TTC549 (cell line): ENCODE measurements around the gene FAM219A.
A peak's percentile ranks its signal among the peaks of the same experiment; 100 is the strongest.

Experiments
- FAIRE-seq: peaks from 2 replicates; lab custom pipeline; 2012; peaks lifted over from hg19 to GRCh38; lab: Jason Lieb, UNC

The FAM219A gene

DNA sequence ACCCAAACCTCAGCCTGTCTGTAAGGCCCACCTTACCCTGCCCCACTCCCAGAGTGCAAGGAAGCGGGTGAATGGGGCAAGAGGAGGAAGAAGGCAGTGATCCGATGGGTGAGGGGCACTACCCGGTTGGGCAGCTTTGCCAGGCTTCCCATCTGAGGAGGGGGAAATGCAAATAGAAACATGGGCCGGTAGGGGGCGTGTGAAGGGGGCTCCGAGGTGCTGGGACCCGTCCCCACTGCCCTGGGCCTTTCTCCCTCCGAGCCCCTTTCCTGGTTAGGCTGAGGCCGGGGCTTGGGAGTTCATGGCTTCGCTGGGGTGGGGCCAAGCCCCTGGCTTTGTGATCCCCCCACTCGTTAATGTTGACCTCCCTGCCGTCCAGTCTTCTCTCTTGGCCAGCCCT is 58.1 kb downstream of the FAM219A start:
- no peak for FAIRE-seq

DNA sequence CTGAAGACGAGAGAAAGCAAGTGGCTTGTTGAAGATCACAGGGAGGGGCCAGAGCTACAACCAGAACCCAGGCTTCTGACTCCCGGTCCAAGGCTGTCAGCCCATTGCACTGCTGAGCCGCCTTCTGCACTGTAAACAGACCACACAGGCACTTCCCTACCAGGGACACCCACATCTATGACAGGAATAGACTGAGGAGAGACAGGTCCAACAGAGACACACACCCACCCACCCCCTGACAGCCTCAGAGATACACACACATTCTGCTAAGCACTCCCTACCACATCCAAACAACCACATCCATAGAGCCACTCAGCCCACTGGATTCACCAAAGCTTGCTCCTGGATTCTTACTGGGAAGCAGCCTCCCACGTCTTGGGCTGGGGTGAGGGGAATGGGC is 58.6 kb downstream of the FAM219A start:
- FAIRE-seq, result no peak

DNA sequence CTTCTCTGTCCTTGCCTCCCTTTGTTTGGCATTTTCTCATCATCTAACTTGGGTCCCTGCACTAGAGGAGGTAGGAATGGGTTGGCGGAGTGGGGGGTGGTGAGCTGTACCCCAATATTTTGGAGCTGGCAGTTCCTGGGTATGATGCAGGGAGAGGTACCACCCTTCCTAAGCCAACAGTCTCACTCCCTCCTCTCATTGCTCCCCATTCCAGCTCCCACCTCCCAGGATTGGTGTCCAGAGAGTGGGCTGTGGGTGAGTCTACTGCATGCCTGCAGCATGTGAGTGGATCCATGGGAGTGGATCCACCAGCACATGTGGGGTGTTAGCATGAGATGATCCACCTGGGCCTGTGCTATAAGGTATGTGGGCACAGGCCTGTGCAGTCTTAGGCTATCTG is 59.5 kb downstream of the FAM219A start:
- FAIRE-seq, result no peak

DNA sequence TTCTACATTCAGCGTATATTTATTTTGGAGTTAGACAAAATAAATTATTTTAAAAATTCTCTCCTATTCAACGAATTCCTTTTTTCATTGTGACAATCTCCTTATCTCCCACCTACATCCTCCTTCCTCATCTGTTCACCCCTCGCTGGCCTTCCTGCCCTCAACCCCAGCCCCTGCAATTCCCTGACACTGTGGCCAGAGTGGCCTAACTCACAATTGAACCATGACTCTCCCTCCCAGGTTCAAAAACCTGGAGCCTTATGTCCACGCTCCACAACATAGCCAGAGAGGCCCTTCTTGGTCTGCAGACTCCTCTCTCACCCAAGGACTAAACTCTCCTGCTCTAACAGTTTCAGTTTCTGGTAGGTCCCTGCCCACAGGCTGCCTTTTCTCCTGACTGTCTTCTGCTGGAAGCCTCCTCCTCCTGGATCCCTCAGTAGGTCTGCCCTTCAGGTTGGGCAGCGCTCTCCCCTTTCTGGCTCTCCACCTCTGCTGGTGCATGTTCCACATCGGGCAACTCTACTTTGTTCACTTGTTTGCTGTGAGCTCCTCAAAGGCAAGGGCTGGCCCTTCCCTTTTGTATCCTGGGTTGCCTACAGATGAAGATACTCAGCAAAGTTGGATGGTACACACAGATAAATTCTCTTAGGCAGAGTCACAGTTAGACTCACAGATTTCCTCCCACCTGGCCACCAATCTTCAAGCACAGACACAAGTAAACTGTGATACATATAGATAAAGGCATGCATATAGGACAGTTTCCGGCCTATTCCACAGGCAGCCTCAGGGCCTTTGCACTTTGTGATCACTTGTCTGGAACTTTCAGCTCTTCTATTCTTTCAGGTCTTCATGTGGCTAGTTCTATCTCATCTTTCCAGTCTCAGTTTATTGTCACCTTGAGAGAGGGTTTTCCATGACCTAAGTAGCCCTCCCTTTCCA is 61.8 kb downstream of the FAM219A start:
- FAIRE-seq, result no peak

DNA sequence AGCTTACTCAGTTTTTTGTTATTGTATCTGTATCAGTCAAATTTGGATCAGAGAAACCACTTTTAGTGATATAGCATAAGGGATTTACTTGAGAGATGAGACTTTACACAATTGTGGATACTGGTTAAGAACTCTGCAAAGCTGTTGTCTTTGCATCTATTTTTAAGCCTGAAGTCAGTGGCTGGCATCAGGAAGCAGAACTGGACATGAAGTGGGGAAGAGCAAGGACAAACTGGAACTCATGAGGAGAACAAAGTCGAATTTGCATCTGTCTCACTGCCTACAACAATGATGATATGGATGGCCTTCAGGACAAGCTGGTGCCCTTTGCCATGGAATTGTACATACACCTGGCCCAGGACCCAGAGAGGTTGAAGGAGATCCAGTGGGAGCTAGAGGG is 65.9 kb downstream of the FAM219A start:
- no peak for FAIRE-seq

DNA sequence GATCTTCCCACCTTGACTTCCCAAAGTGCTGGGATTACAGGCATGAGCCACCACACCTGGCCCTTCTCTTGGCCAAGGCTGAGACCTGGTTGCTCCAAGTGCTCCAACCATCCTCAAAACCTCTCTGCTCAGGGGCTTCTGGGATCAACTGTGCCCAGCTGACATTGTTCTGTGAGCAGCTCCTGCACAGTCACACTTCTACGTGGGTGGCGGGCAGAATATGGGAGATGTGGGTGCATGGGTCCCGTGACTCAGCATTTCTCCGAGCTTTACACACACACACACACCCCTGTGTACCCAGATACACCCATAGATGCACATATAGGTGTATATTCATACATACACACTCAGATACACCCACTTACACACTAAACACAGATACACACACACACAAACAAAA is 71.1 kb downstream of the FAM219A start:
- FAIRE-seq, result no peak

DNA sequence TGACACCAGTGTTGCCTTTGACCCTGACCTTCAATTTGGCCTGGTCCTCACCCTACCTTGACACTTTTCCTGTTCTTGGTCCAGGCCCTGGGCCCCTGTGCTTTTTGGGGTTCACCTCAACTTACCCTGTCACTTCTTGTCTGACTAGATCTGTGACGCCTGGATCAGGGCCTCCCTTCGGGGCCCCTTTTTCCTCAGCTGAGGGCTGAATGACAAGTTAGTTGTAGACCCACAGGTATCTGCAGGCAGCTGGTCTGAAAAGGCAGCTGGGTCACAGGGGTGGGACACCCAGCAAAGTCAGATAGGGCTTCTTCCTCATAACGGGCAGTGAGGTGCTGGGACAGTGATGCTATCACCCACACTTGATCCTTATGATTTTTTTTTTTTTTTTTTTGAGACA is 71.7 kb downstream of the FAM219A start:
- FAIRE-seq, result no peak

DNA sequence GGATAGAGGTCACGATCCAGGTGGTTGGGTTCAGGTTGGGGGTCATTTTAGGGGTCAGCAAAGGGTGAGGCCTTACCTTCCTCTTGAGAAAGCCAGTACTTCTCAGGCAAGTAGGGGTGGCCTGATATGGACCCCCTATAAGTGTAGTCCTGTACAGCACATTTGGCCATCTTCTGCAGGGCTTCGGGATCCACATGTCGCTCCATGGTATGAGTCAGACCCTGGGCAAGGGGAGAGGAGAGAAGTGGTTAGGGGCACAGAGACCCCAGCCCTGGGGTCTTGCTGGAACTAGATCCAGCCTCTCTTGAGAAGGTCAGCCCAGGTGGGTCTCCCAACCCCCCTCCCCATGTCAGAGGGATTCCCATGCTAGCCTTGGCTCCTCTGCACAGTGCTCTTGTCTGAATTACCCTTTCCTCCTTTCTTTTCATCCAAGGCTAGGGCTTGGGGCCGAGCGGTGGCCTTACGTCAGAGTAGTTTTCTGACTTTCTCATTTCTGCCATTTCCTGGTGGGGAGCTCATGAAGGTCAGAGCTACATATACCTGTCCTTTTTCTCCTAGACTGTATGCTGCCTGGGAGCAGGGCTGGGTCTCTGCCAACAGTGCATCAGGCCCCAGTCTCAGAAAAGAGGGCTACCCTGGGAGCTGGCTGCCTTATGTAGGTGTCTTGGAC is 72.7 kb downstream of the FAM219A start:
- FAIRE-seq, result no peak

DNA sequence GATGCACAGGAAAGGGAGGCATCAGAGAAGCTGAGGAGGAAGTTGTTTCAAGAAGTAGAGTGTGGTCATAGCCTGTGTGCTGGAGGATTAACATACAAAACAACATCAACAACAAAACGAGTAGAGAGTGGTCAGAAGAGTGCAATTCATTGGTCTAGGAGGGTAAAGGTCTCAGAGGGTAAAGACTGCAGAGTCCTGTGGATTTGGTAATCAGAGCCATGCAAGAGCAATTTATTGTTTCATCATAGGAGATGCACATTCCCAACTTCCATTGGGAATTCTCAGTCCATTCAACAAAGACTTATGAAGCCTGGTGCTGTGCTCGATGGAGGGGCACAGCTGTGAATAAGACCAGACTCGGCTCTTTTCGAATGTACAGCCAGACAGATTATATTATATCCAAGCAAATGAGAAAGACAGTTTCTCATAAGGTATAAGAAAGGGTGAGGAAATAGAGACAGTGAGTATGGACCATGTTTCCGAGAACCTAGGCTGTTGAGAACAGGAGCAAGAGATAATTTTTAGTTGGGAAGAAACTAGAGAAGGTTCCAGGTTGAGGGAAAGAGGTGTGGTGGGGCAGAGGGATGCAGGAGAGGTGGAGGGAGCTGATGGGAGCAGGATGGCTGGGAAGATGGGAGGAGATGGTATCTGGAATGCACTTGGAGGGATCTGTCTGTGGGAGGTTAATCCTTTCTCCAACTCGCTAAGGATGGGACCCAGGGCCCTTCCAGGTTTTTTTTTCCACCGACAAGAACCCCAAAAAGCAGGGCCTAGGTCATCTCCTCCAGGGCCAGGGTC is 73.8 kb downstream of the FAM219A start:
- FAIRE-seq, result no peak

DNA sequence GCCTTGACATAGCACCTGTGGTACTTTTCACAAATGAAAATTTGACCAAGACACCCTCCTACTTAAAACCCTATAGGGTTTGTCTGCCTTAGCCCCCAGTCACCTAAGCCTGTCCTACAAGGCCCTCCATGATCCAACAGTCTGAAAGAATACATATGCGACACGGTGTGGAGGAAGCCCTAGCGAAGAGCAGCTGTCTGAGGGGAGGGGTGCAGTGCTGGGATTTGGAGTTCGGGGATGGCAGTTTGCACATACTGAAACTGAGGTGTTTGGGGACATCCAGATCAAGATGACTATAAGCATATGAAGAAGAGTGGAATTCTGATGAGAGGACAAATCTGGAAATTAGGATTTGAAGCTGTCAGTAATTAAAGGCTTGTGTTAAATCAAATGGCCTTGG is 74.5 kb downstream of the FAM219A start:
- FAIRE-seq, result no peak

DNA sequence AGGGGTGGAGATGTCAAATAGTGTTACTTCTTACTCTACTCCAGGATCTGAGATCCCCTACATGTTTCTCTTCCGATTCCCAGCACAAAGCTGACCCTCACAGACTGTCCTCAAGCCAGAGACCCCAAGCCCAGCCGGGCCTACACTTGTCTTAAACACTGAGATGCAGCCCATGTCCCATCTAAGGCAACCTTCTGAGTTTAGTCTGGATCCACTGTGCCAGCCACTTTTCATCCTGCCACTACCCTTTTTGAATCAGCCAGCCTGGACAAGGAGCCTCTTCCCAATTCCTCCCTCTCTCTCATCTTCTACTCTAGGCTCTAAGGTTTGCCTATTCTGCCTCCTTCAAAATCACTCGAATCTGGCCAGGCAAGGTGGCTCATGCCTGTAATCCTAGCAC is 75.5 kb downstream of the FAM219A start:
- FAIRE-seq, result no peak

DNA sequence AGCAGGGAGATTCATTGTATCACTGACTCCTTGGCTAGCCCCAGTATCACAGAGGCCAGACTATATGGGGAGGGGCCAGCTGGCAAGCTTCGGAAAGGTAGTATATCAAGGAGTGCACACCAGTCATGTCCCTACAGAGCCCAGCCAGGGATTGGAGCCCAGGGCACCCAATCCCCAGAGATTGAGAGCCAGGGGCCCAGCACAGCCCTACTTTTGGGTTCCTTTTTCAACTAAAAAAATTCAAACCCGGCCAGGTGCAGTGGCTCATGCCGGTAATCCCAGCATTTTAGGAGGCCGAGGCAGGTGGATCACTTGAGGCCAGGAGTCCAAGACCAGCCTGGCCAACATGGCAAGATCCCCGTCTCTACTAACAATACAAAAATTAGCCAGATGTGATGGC is 76.3 kb downstream of the FAM219A start:
- FAIRE-seq, result no peak

DNA sequence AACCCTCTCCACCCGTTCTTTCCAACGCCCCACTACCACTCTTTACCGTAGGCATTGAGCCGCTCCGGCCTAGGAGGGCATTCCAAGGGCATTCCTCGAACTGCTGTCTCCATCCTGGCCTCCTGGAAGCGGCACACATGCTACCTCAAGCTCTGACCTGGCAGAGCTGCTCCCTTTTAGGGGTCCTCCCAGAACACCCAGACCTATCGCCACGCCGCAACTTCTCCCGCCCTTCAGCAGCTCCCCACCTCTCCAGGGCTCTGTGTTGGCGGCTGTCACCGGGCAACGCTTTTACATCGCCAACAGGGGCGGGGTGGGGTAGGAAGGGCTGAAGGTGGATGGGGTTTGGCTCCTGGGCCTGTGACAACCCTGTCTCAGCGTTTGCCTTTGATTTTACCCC is 77.0 kb downstream of the FAM219A start:
- no peak for FAIRE-seq

DNA sequence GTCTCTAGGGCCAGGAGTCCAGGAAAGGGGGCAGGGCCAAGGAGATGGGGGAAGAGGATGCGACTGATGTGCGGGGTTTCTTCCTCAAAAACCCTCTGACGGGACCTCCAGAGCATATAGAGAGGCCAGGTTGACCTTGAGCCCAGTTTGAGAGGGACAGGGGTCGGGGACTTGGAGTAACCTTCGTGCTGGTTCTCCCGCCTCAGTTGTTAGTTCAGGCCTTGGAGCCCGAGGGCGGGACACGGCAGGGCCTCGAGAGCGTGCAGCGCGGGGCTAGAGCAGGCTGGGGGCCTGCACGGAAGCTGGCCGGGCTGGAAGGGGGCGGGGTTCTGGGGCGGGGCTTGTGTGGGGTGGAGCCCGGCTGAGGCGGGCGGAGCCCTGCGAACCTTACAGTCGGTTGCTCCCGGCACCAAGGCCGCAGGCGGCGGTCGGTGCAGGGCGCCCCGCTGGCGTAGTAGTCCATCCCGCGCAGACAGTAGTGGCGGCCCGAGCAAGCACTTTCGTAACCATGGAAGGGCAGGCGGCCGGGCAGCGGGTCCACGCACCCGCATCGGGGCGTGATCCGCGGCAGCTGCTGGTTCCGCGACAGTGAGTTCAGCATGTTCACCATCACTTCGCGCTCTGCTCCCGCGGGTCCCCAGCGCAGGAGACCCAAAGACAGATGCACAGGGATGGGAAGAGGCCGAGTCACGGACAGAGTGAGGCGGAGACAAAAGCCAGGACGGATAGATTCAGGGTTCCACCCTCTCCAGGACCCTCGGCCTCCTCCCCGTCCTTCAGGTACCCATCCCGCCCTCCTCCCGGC is 77.7 kb downstream of the FAM219A start:
- FAIRE-seq, result no peak

DNA sequence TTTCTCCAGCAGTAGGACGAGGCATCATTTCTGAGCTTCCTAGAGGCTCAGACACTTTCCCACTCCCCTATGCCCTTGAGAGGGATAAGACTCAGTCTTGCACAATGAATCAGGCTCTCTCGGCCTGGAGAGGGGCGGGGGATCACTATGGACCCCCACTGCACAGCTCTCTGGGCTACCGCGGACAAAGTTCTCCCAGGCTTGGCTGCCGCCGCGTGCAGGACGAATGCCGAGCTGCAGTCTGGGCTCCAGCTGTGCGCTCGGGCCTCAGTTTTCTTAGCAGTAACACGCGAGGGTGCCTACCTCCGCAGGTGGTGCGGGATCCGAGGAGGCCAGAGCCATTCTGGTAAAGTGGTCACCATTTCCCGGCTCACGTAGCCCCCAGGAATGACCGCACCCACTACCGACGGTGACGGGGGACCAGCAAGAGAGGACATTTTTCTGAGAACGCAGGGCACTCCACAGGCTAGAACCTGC is 78.3 kb downstream of the FAM219A start:
- FAIRE-seq, result no peak

DNA sequence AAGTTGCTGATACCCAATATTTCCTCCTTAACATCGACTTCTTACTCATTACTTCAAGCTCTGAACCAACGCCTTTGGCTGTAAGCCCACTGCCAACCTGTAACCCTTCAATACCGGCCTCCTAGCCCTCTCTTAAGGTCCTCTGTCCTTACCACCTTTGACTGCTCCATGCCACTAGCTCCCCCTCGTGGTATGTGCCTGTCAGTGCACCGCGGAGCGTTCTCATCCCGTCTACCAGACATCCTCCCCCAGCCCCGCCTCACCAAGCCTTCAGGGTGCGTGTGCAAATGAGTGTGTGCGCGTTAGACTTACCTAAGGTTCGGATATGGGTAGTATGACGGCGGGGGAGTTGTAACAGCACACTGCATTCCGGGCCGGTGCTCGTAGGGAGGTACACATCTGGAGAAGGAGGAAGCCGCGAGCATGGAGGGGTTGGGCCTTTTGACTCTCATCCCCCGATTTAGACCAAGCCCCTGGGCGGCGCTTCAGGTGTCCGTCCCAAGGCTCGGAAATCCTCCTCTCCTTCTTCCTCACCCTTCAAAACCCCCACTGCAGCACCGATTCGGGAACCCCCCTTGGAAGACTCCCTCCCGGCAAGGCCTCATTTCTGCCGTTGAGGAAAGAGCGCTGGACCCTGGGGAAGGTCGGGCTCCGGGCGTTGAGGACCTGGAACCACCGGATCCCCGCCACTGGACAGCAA is 78.9 kb downstream of the FAM219A start:
- FAIRE-seq, result no peak

DNA sequence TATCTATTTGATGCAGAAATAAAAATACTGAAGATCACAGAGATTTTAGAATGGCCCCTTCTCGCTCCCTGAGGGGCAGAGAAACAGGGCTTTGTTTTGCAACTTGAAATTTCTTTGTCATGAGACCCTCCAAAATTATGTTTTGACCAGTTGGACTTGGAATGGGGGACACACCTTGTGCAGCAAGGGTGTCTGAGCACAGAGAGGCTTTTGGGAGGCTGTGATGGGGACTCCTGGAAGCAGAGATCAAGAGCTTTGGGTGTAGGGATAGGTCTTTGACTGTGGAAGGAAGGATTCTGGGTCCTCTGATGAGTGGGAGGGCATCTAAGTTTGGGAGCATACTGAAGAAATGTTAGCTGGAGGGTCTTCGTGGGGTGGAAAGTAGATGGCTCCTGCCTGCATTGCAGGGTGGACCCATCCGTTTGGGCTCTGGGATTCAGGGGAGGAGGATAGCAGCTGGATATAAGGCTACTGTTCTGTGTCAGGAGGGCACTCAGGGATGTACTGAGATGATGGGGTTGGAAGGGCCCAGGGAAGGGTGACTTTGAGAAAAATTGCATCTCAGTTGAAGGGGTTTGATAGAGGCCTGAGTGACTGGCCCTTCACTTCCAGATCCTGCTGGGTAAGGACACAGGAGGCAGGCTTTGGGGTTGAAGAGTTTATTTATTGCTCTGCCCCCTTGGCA is 79.9 kb downstream of the FAM219A start:
- FAIRE-seq, result no peak

DNA sequence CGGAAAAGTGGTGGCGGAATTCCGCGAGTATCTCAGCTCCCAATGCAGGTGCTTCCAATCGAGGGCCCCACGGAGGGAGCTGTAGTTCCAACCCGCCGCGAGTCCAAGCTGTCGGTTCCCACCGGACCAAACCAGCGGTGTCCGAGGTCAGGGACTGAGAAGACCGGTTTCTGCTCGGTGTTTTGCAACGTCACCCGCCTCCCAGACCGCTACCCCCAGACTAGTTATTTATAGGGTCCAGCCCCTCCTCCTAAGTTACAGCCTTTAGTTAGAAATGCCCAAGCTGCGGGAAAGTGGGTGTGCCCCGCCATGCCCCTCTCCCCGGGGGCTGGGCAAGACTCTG is 81.0 kb downstream of the FAM219A start:
- FAIRE-seq, result no peak

DNA sequence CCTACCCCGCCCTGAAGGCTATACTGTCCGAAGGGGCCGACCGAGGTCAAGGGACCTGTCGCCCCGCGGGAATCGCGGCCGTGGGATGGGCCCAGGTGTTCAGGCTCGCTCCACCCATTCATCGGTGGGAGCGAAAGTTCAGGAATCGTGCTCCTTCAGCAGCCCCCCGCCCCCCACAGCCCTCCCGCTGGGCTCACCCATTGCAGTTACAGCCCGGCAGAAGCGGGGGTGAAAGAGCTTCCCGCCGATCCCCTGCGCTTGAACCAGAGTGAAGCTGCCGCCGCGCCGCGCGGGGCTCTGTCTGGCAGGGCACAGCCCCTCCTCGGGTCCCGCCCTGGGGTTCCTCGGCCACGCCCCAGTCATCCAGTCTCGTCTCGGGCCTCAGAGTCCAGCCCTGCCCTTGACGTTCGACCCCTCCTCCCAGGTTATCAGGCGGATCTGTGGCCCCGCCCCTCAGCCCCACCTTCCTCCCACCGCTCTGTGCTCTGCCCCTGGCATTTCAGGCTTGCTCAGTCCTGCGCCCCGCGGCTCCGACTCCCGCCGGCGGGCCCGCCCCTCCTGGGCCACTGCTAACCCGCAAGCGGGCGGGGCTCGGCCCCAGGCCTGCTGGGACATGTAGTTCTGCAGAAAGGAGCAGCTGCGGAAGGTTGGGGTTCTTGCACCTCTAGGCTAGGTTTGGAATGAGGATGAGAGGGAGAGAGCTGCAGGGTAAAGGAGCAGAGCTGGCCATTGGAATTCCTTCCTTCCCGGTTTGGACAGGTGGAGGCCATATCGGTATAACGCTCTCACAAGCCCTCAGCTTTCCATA is 81.6 kb downstream of the FAM219A start, which contains the start of gene MYORG:
Gene MYORG (minus strand): TSS at position 303 of the 808 bp plus-strand sequence. CDS start 3,955 bp downstream, outside the sequence.
- peak; percentile 77 for FAIRE-seq
